ENCODE results near the gene EML6. TPM values are rescaled to one million over a fixed set of nuclear protein-coding genes. Genes with fewer than 3 reads are reported as not detected.

Gene EML6
- total and polyA plus RNA-seq, 10 of the 15 experiments (the other 5 are each of a cell fraction or from before 2014, with no cell fraction given): 0.09 to 0.67 (median 0.21) TPM

GRCh38 chr2:54752439-54752838 is 29.0 kb downstream of the EML6 start (continued):
- no peak for TF ChIP-seq ZNF622 (IDR thresholded peaks at IDR 0.05)
- TF ChIP-seq TARDBP (IDR thresholded peaks at IDR 0.05; ENCODE audit: borderline replicate concordance): no peak
- TF ChIP-seq BCL11A (IDR thresholded peaks at IDR 0.05; ENCODE audit: low read depth, low read length): no peak

GRCh38 chr2:54755641-54756326 is 32.3 kb downstream of the EML6 start:
- peak overlapping the region; percentile 63 for H3K4me2 ChIP-seq (ENCODE audit: control insufficient read depth, insufficient read depth)
- under 1% methylated on average over 9 of the region's 9 CpGs for WGBS (ENCODE audit: insufficient coverage, insufficient replicate concordance, low lambda C conversion rate, missing lambda C conversion rate)
- no TSS peak for BruUV-seq (replicated peaks)
- H3K27me3 ChIP-seq (replicated peaks in 1 of 2; ENCODE audit: control insufficient read depth in 2 of 2, insufficient read depth in 2 of 2, low read length in 1 of 2): no peaks in the 10 kb centered on the region; a peak in 1 of 4 replicates
- peak overlapping the region; percentile 51 for H2AFZ ChIP-seq (ENCODE audit: control insufficient read depth, low read depth, low read length)
- in situ Hi-C loops (cut with MboI): no loop called here
- peak overlapping the region; percentile 30; the same call in 1 of the 2 replicates for H3K9ac ChIP-seq (ENCODE audit: control insufficient read depth, insufficient read depth, low read length)
- no peaks in the 10 kb centered on the region for H4K20me1 ChIP-seq (ENCODE audit: control insufficient read depth, insufficient read depth)
- intact Hi-C loops (cut with micrococcal nuclease; ENCODE audit: unreplicated experiment): no loop called here
- no peaks in the 10 kb centered on the region for H3K9me3 ChIP-seq (replicated peaks; ENCODE audit: control insufficient read depth, insufficient read depth, low read length)
- H3K79me2 ChIP-seq (ENCODE audit: control insufficient read depth, insufficient read depth, low read length): no peaks in the 10 kb centered on the region
- H3K4me1 ChIP-seq (ENCODE audit: control insufficient read depth, insufficient read depth, low read length): peaks cover 27% of the 10 kb centered on the region
- peak overlapping the region; percentile 18; the same call in 1 of the 2 replicates for H3K4me3 ChIP-seq
- RAD21 ChIA-PET (ENCODE audit: unreplicated experiment): no interaction called here
- peak; percentile 23 for DNase-seq (ENCODE audit: low read depth, low spot score)
- H3K27ac ChIP-seq (ENCODE audit: control insufficient read depth, insufficient read depth): peak overlapping the region; percentile 19; the same call in 1 of the 2 replicates
- POLR2A ChIA-PET: no interaction called here
- no peaks in the 10 kb centered on the region for H3K36me3 ChIP-seq (ENCODE audit: control insufficient read depth in 2 of 2, insufficient read depth in 2 of 2, low read length in 1 of 2)
- CTCF ChIA-PET: no interaction called here
- peak; percentile 7 for FAIRE-seq
- peak; percentile 68 for ATAC-seq
- TF ChIP-seq RAD21 (IDR thresholded peaks at IDR 0.05; ENCODE audit: insufficient read depth, low read depth, low read length) (peak; percentile 54), SMAD5 (IDR thresholded peaks at IDR 0.05; ENCODE audit: low read depth) (no peak), MEF2A (IDR thresholded peaks at IDR 0.05; ENCODE audit: insufficient read depth, low read depth, low read length) (peak; percentile 57; the same call in 1 of the 2 replicates), SP1 (IDR thresholded peaks at IDR 0.05; ENCODE audit: low read depth, low read length) (no peak), PAX5 (IDR thresholded peaks at IDR 0.05; ENCODE audit: borderline replicate concordance, low read depth, low read length) (peak; percentile 12; the same call in 1 of the 2 replicates), CHD1 (IDR thresholded peaks at IDR 0.05; ENCODE audit: low read depth, low read length) (no peak), EED (IDR thresholded peaks at IDR 0.05; ENCODE audit: low read depth) (0 out of 2 replicates have a peak, but pooled peaks have one; percentile 16), GABPA (IDR thresholded peaks at IDR 0.05; ENCODE audit: low read depth) (0 out of 2 replicates have a peak, but pooled peaks have one; percentile 22), NFIC (IDR thresholded peaks at IDR 0.05; ENCODE audit: low read depth, low read length) (peak; percentile 48; the same call in 1 of the 2 replicates), MEF2B (IDR thresholded peaks at IDR 0.05; ENCODE audit: partially characterized antibody, poor library complexity, severe bottlenecking) (peak; percentile 30), SREBF2 (IDR thresholded peaks at IDR 0.05; ENCODE audit: low read length) (no peak), CBFB (IDR thresholded peaks at IDR 0.05; ENCODE audit: low read depth) (peak; percentile 53; the same call in 1 of the 2 replicates), RUNX3 (IDR thresholded peaks at IDR 0.05; ENCODE audit: low read length) (peak; percentile 78), ELK1 (IDR thresholded peaks at IDR 0.05; ENCODE audit: low read depth, low read length) (no peak), TAF1 (IDR thresholded peaks at IDR 0.05; ENCODE audit: borderline replicate concordance, low read depth, low read length) (no peak), TBL1XR1 (IDR thresholded peaks at IDR 0.05; ENCODE audit: low read depth, low read length) (no peak), CTCF (IDR thresholded peaks at IDR 0.05 in 2 of 3, conservative IDR thresholded peaks at IDR 0.05 in 1 of 3; ENCODE audit: control insufficient read depth in 2 of 3, extremely low read depth in 1 of 3, insufficient read depth in 1 of 3, low read depth in 3 of 3, low read length in 3 of 3) (peak; percentile 6 to 47 (median 26); a peak in 4 of 6 replicates)
- SMC1A ChIA-PET (ENCODE audit: uncharacterized antibody, unreplicated experiment): interaction anchor here (0.6 to 1.1 kb wide), 2 partner anchors 83 to 409 kb away, joined by 3 read pairs; no protein-coding TSS in a partner anchor

Measured in GM12878 (cell line).